Measurements from ENCODE around the gene HDDC3. TPM values are rescaled to one million over a fixed set of nuclear protein-coding genes. Genes with fewer than 3 reads are reported as not detected.
A peak's percentile ranks its signal among the peaks of the same experiment; 100 is the strongest.

The HDDC3 gene
- total RNA-seq, 1 experiment from 2014 or later, result 13.3 TPM

GRCh38 chr15:90910441-90911301 is 21.7 kb downstream of the HDDC3 start:
- Histone ChIP-seq H4K91ac (ENCODE audit: insufficient read length, low read depth, low read length) (no peak overlapping the region), H3T11ph (ENCODE audit: low read length) (no peak overlapping the region), H2BK5ac (ENCODE audit: insufficient read length, low read length) (no peak overlapping the region), H3K9me3 (ENCODE audit: control insufficient read depth, low read depth, low read length) (no peaks in the 10 kb centered on the region), H2AFZ (ENCODE audit: low read length) (no peak overlapping the region), H2BK12ac (ENCODE audit: insufficient read length, low read depth, low read length) (no peak overlapping the region), H2BK15ac (ENCODE audit: low read depth, low read length) (no peak overlapping the region), H3K4ac (ENCODE audit: low read depth, low read length) (no peak overlapping the region), H3K4me2 (ENCODE audit: insufficient read depth, insufficient read length, low read length) (no peak overlapping the region), H2AK5ac (ENCODE audit: insufficient read length, low read length) (no peak overlapping the region), H3K9ac (ENCODE audit: extremely low read depth, insufficient read length, low read length) (no peak overlapping the region), H4K5ac (ENCODE audit: insufficient read length, low read depth, low read length) (no peak overlapping the region), H3K27me3 (ENCODE audit: insufficient read depth, low read length) (no peaks in the 10 kb centered on the region), H3K79me2 (ENCODE audit: insufficient read depth, low read length) (no peaks in the 10 kb centered on the region), H3K23me2 (ENCODE audit: insufficient read length, low read depth, low read length, poor library complexity, severe bottlenecking) (no peaks in the 10 kb centered on the region), H3K14ac (ENCODE audit: insufficient read depth, low read length) (no peak overlapping the region), H3K4me1 (ENCODE audit: insufficient read depth, low read length) (no peaks in the 10 kb centered on the region), H3K23ac (ENCODE audit: insufficient read length, low read depth, low read length) (no peak overlapping the region), H3K79me1 (ENCODE audit: insufficient read depth, low read depth, low read length, poor library complexity, severe bottlenecking) (no peaks in the 10 kb centered on the region), H2BK20ac (ENCODE audit: low read depth, low read length, poor library complexity, severe bottlenecking) (no peak overlapping the region), H3K18ac (ENCODE audit: insufficient read length, low read depth, low read length) (no peak overlapping the region), H3K56ac (ENCODE audit: insufficient read length, low read depth, low read length) (no peak overlapping the region), H4K8ac (replicated peaks; ENCODE audit: insufficient read length, low read depth, low read length) (no peak overlapping the region), H4K20me1 (ENCODE audit: control insufficient read depth, insufficient read depth, insufficient read length) (no peaks in the 10 kb centered on the region), H2BK120ac (ENCODE audit: low read depth, low read length, poor library complexity, severe bottlenecking) (no peak overlapping the region), H3K27ac (ENCODE audit: insufficient read length, low read depth, low read length) (no peak overlapping the region)
- no peaks in the 10 kb centered on the region for H3K27me3 Mint-ChIP-seq (ENCODE audit: low read depth)
- peaks cover 6 to 51% (median 14%) of the 10 kb centered on the region in 3 experiments; a peak in 6 of 7 replicates for H3K36me3 Mint-ChIP-seq (ENCODE audit: insufficient read depth in 1 of 3, low read depth in 3 of 3)
- H3K9me3 Mint-ChIP-seq, result no peaks in the 10 kb centered on the region
- no peak overlapping the region for H3K4me3 Mint-ChIP-seq
- peaks cover under 1% of the 10 kb centered on the region in 2 experiments; a peak in 2 of 4 replicates for H3K4me1 Mint-ChIP-seq
- H3K27ac Mint-ChIP-seq, result peak overlapping the region in 2 of 3 experiments; percentile 11 to 44; a peak in 3 of 7 replicates
- TF ChIP-seq CTCF (conservative IDR thresholded peaks at IDR 0.05), result no peak
- DNase-seq, result no peak
- no CpG with 5 or more reads among the region's 24 CpGs for WGBS (ENCODE audit: extremely low coverage, insufficient read length, low lambda C conversion rate)
